Tibial artery (tissue), 4 donors: ENCODE results near the gene IMPDH2.
"Not testable (repeated sequence)": the region's sequence is repeated elsewhere in the genome, so short reads cannot be mapped to it uniquely, and the experiment has no call there.

Experiments
- DNase-seq, 2 donors: peaks; one replicate each; pipeline ENCODE4 v3.0.0-alpha.2; 2019
- H3K27ac ChIP-seq, 2 donors: fragments of 200-600 bp; sonication (generic) in 1 of 2; 1 replicate in 1 of 2; 2 replicates in 1 of 2; pipeline ENCODE4 v1.5.1; 2018 to 2019; ENCODE audit warnings: mild to moderate bottlenecking in 1 of 2
- H3K27me3 ChIP-seq, 2 donors: fragments of 200-600 bp; sonication (generic) in 1 of 2; one replicate each; pipeline versions ENCODE4 v1.5.1 to v1.6.0; 2016 to 2019
- H3K36me3 ChIP-seq, 3 donors: fragments of 200-600 bp; sonication (generic) in 2 of 3; one replicate each; pipeline ENCODE4 v1.5.1; 2016 to 2019; ENCODE audit warnings: mild to moderate bottlenecking in 2 of 3
- H3K4me1 ChIP-seq, 4 donors: fragments of 200-600 bp; sonication (generic) in 2 of 4; 1 replicate in 3 of 4; 2 replicates in 1 of 4; pipeline ENCODE4 v1.5.1; 2016 to 2019
- H3K4me3 ChIP-seq, 2 donors: fragments of 200-600 bp; sonication (generic) in 1 of 2; 1 replicate in 1 of 2; 2 replicates in 1 of 2; pipeline ENCODE4 v1.5.1; 2018 to 2019; ENCODE audit warnings: mild to moderate bottlenecking in 2 of 2
- H3K9me3 ChIP-seq, 3 donors: fragments of 200-600 bp; sonication (generic) in 1 of 3; one replicate each; pipeline ENCODE4 v1.5.1; 2016 to 2019
- CTCF ChIP-seq, 2 experiments: fragments of 200-600 bp in 1 of 2; fragments of 450-650 bp in 1 of 2; IDR thresholded peaks; one replicate each; pipeline ENCODE4 v1.5.1; 2017 to 2019; ENCODE audit warnings: antibody characterized with exemption in 2 of 2, mild to moderate bottlenecking in 1 of 2, moderate library complexity in 1 of 2
- intact Hi-C: fragments of 100-400 bp; cut with DNase I; formaldehyde crosslinking; loops from one replicate; pipeline ENCODE4 v1.15.0; 2023; ENCODE audit warnings: low total_unique reads

IMPDH2 gene

DNA sequence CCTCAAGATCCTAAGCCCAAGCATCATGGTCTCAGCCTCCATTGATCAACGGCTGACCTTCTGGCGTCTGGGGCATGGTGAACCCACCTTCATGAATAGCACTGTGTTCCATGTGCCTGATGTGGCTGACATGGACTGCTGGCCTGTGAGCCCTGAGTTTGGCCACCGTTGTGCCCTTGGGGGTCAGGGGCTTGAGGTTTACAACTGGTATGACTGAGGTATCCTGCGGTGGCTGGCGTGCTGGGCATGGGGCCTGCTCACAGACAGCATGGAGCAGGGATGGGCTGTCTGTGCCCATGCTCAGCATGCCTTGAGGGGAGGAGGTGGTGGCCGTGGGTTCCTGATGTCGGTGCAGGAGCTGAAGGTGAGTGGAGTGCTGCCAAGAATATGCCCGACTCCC lies 14.1 kb downstream of the IMPDH2 start:
- Histone ChIP-seq H3K27ac (no peak overlapping the region), H3K36me3 (peaks cover 18 to 61% (median 37%) of the 10 kb centered on the region in 3 donors), H3K27me3 (no peaks in the 10 kb centered on the region), H3K9me3 (no peaks in the 10 kb centered on the region), H3K4me3 (no peak overlapping the region), H3K4me1 (peaks cover 0 to 42% (median 26%) of the 10 kb centered on the region in 4 donors)
- intact Hi-C loops, result no loop called here
- no peak for DNase-seq
- no peak for TF ChIP-seq CTCF (IDR thresholded peaks at IDR 0.05)

- Histone ChIP-seq H3K27ac (no peak overlapping the region), H3K4me1 (peaks cover 0 to 33% (median 16%) of the 10 kb centered on the region in 4 donors), H3K27me3 (no peaks in the 10 kb centered on the region), H3K4me3 (no peak overlapping the region), H3K9me3 (no peaks in the 10 kb centered on the region), H3K36me3 (peaks cover 18 to 65% (median 37%) of the 10 kb centered on the region in 3 donors)
- TF ChIP-seq CTCF (IDR thresholded peaks at IDR 0.05), result peak; percentile 37 to 41
- DNase-seq, result no peak
- intact Hi-C loops, result no loop called here
These were observed 15.2 kb downstream of the IMPDH2 start for GRCh38 chr3:49013738-49014660.

- no peak for DNase-seq
- H3K9me3 ChIP-seq, result no peaks in the 10 kb centered on the region
- peaks cover 0 to 35% (median 18%) of the 10 kb centered on the region in 4 donors for H3K4me1 ChIP-seq
- peaks cover 18 to 69% (median 37%) of the 10 kb centered on the region in 3 donors for H3K36me3 ChIP-seq
- intact Hi-C loops, result no loop called here
- no peak overlapping the region for H3K4me3 ChIP-seq
- no peaks in the 10 kb centered on the region for H3K27me3 ChIP-seq
- TF ChIP-seq CTCF (IDR thresholded peaks at IDR 0.05), result no peak
- H3K27ac ChIP-seq, result no peak overlapping the region
These were observed 16.0 kb downstream of the IMPDH2 start for GRCh38 chr3:49013113-49013737.

DNA sequence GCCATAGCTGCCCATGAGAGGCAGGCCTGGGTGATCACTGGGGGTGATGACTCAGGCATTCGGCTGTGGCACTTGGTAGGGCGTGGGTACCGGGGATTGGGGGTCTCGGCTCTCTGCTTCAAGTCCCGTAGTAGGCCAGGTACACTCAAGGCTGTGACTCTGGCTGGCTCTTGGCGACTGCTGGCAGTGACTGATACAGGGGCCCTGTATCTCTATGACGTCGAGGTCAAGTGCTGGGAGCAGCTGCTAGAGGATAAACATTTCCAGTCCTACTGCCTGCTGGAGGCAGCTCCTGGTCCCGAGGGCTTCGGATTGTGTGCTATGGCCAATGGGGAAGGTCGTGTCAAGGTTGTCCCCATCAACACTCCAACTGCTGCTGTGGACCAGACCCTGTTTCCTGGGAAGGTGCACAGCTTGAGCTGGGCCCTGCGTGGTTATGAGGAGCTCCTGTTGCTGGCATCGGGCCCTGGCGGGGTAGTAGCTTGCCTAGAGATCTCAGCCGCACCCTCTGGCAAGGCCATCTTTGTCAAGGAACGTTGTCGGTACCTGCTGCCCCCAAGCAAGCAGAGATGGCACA lies 16.7 kb downstream of the IMPDH2 start:
- Histone ChIP-seq H3K4me3 (no peak overlapping the region), H3K27me3 (no peaks in the 10 kb centered on the region), H3K36me3 (peaks cover 18 to 69% (median 37%) of the 10 kb centered on the region in 3 donors), H3K4me1 (peaks cover 0 to 35% (median 18%) of the 10 kb centered on the region in 4 donors), H3K27ac (no peak overlapping the region), H3K9me3 (no peaks in the 10 kb centered on the region)
- DNase-seq, result no peak
- no peak for TF ChIP-seq CTCF (IDR thresholded peaks at IDR 0.05)
- intact Hi-C loops, result no loop called here

DNA sequence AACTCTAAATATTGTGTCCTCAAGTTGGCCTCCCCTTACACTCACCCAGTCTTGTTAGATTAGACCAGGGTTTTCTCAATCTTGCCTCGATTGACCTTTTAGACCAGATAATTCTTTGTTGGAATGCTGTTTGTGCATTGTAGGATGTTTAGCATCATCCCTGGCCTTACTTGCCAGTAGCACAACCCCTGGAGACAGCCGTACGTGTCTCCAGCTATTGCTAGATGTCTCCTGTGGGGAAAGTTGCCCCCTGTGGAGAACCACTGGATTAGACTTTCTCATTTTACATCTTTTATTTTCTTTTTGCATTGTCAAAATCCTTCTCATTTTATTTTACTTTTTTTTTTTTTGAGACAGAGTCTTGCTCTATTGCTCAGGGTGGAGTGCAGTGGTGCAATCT lies 19.8 kb downstream of the IMPDH2 start:
- intact Hi-C loops, result no loop called here

DNA sequence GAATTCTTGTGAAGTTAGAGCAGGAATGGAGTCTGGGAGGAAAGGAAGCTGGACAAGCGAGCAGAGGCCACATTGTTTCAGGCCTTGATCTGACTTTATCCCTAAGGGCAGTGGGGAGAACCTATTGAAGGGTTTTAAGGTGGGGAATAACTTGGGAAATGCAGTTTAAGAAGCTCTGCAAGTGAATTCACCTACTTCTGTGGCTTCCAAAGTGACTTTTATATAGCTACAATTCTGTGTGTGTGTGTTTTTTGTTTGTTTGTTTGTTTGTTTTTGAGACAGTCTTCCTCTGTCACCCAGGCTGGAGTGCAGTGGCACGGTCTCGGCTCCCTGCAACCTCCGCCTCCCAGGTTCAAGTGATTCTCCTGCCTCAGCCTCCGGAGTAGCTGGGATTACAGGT lies 20.6 kb downstream of the IMPDH2 start:
- peak overlapping the region in 1 of 2 donors; percentile 72 for H3K4me3 ChIP-seq
- H3K36me3 ChIP-seq, result peaks cover 0 to 47% (median 18%) of the 10 kb centered on the region in 3 donors
- intact Hi-C loops, H3K27me3 ChIP-seq, H3K9me3 ChIP-seq, DNase-seq: not testable (repeated sequence)
- peaks cover 0 to 32% (median 18%) of the 10 kb centered on the region in 4 donors for H3K4me1 ChIP-seq
- H3K27ac ChIP-seq, result peak overlapping the region; percentile 92 to 97

More for the DNA sequence above, 19.8 kb downstream of the IMPDH2 start:
- no peak overlapping the region for H3K27ac ChIP-seq
- no peak for TF ChIP-seq CTCF (IDR thresholded peaks at IDR 0.05)
- DNase-seq, result no peak
- no peaks in the 10 kb centered on the region for H3K27me3 ChIP-seq
- no peaks in the 10 kb centered on the region for H3K9me3 ChIP-seq
- peaks cover under 1 to 49% (median 24%) of the 10 kb centered on the region in 3 donors for H3K36me3 ChIP-seq
- H3K4me3 ChIP-seq, result no peak overlapping the region
- H3K4me1 ChIP-seq, result peaks cover 0 to 32% (median 18%) of the 10 kb centered on the region in 4 donors
